Left kidney (tissue), 2 donors: ENCODE data around the gene PRM1. TPM values are rescaled to one million over a fixed set of nuclear protein-coding genes. Genes with fewer than 3 reads are reported as not detected.
"Not testable (repeated sequence)": the region's sequence is repeated elsewhere in the genome, so short reads cannot be mapped to it uniquely, and the experiment has no call there.

ENCODE experiments used
- DNase-seq: peaks from one replicate; pipeline ENCODE4 v3.0.0-alpha.2; 2013
- polyA plus RNA-seq: library from polyadenylated mRNA; unstranded; fragments of 120-200 nt; gene quantifications from one replicate; pipeline ENCODE4 v1.2.1, GENCODE V29; 2013; ENCODE audit not compliant: insufficient read length

The PRM1 gene
- polyA plus RNA-seq, 1 donor = not detected

- no peak for DNase-seq
Measured at GRCh38 chr16:11314309-11314894, 33.3 kb upstream of the PRM1 start.

- no peak for DNase-seq
Measured at GRCh38 chr16:11313493-11314308, 32.6 kb upstream of the PRM1 start.

- DNase-seq = no peak
Measured at GRCh38 chr16:11312718-11313492, 31.8 kb upstream of the PRM1 start.

DNA sequence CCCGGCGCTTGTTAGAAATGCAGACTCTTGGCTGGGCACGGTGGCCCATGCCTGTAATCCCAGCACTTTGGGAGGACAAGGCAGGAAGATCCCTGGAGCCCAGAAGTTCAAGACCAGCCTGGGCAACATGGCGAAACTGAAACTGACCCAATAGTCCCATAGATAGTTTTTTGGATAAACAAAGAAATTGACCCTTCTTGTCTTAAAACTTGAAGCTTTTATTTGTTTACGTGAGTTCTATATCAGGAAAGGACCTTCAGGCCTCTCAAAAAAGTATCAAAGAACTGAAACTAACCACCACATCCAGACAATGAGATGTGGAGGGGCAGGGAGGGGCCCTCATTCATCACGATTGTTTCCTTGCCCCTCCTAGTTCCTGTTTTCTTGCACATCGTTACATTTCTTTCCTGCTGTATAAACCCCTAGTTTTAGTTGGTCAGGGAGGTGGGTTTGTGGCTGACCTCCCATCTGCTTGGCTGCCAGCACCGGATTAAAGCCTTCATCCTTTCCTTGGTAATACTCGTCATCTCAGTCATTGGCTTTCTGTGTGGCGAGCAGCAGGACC, 29.9 kb upstream of the PRM1 start:
- no peak for DNase-seq

- no peak for DNase-seq
Measured at GRCh38 chr16:11310634-11310977, 29.5 kb upstream of the PRM1 start.

DNA sequence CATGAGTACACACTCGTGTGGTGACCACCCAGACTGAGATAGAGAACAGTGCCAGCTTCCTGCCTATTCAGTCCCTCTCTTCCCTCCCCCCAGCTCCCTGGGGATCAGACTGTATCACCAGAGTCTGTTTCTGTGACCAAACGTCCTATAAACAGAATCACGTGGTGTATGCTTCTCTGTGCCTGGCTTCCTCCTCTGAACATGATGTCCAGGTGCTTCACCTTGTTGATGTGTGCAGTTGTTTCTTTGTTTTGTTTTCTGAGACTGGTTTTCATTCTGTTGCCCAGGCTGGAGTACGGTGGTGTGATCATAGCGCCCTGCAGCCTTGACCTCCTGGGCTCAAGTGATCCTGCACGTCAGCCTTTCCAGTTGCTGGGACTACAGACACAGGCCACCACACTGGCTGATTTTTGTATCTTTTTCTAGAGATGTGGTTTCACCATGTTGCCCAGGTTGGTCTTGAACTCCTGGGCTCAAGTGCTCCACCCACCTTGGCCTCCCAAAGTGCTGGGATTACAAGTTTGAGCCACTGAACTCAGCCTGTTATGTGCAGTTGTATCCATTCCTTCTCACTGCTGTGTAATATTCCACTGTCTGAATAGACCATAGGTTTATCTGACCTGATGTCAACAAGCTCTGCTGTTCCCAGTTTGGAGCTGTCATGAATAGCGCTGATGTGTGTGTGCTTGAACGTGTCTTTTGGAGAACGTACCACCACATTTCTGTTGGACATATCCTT, 28.9 kb upstream of the PRM1 start:
- no peak for DNase-seq

GRCh38 chr16:11308493-11309283, 27.6 kb upstream of the PRM1 start:
- DNase-seq = no peak

DNA sequence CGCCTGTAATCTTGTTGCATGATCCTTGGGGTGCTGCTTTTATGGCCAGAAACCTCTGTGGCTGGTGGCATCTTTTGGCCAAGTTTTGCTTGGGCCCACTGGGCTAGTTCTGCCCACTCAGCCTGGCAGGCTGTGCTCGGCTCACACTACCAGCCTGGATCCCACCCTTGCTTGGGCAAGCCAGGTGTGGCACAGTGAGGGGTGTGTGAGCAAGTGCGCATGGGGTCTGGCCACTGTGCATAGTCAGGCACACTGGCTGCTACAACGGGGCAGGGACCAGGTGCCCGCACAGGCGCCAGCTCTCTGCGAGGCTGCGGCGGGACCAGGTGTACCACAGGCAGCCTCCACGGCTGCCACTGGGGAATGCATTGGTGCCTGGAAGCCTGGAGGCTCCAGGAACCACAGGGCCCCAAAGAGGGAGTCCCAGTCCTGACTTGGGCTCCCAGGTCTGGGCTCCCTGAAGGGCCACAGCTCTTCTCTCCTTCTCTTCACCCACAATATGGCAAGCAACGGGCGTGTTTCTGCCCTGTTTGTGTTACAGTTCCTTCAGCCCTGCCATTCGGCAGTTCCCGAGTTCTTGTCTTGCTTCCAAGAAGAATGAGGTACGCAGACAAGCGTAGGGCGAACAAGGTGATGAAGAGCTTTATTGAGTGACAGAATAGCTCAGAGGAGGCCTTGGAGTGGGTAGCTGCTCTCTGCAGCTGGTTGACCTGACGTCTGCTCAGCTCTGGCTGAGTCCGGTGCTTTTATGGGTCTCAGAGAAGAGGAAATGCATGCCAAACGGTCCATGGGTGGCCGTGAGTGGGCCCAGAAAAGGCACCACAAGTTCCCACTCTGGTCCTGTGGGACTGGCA, 26.7 kb upstream of the PRM1 start:
- DNase-seq = no peak

DNA sequence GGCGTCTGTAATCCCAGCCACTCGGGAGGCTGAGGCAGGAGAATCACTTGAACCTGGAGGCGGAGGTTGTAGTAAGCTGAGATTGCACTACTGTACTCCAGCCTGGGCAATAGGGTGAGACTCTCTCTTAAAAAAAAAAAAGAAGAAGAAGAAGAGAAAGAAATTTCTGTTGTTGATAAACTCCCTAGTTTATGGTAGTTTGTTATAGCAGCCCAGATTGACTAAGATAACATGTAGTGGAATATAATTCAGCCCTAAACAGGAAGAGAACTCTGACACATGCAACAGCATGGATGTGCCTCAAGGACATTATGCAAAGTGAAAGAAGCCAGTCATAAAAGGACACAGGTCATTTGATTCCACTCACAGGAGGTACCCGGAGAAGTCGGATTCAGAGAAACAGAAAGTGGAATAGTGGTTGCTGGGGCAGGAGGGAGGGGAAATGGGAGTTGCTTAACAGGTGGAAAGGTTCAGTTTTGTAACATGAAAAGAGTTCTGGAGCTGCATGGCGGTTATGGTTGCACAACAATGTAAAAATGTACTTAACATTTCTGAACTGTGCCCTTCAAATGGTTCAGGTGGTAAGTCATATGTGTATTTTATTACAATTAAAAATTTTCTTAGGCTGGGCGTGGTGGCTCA, 26.0 kb upstream of the PRM1 start:
- no peak for DNase-seq

DNA sequence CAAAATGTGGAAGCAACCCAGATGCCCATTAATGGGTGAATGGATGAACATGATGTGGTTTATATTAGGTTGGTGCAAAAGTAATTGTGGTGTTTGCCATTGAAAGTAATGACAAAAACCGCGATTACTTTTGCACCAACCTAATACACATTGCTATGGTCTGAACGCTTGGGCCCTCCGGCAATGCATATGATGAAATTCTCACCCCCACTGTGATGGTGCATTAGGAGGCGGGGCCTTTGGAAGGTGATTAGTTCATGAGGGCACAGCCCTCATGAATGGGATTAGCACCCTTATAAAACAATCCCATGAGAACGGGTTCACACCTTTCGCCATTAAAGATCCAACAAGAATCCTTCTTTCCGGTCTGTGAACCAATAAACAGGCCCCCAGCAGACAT, 25.3 kb upstream of the PRM1 start:
- DNase-seq = no peak

DNA sequence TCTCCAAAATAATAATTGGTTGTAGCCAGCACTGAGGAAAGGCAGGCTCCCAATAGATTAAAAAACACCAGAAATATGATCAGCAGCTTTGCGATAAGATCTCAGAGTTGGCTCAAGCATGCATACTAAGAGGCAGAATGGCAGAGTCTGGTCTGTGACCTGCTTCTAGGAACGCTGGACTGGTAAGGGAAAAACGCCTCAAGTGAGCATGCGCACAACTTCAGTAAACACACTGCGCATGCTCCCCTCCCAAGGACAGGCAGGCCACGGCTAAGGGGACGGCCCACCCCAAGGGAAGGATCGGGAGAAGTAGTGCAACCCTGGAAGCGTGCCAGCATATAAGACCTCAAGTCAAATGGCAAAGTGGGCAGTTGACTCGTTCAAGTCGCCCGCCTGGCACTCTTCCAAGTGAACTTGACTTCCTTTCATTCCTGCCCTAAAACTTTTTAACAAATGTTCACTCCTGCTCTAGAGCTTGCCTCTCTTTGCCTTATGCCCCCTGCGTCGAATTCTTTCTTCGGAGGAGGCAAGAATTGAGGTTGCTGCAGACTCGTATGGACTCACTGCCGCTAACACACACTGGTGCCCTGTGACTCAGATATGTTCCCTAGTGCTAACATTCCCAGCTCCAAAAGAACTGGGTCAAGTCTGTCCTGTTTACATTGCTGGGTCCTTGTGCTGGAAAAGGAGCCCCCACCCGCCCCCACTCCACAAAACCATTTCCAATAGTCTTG, 22.4 kb upstream of the PRM1 start:
- DNase-seq = peak; percentile 34

DNA sequence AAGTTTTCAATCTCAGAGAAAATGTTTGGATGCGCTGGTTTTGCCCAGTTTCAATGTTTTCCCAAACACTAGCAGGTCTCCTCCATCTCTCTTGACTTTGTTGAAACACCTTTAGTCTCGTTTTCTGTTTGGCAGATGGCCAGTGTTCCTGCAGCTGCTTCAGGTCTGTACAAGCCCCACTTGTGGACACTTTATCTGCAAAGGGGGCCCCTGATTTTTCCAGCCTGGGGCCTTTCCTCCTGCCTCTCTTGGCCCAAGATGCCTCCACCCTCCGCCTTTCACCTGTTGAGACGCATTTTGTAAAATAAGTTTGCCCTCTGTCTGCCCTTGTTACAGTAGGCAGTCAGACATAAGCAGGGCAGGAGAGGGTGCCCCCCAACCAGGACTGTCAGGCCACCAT, 21.8 kb upstream of the PRM1 start:
- DNase-seq = no peak

DNA sequence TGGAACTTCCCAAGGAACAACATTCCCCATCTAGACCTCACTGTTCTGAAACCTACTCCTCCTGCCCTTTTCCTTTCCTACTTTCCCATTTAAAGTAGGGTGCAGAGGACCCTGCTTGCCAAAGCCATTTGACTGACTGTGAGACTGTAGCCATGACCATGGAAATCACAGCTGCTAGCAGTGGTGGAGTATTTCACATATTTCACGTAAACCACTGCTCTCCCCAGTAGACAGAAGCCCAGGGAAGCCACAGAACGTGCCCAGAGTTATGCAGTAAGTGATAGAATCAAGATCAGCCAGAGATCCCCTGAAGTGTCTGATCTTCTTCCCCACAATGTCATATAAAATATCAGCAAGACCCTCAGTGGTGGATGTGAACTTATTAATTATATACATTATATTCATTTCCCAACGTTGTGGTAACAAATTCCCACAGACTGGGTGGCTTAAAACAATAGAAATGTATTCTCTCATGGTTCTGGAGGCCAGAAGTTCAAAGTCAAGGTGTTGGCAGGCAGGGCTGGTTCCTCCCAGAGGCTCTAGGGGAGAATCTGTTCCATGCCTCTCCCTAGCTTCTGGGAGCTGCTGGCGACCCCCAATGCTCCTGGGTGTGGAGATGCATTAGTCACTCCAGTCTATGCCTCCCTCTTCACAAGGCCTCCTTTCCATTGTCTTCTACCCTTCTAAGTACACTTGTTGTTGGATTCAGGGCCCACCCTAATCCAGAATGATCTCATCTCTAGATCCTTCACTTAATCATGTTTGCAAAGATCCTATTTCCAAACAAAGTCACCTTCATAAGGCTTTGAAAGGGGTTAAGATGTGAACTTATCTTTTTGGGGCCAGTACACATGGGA, 20.7 kb upstream of the PRM1 start:
- DNase-seq = no peak

GRCh38 chr16:11300560-11300892, 19.4 kb upstream of the PRM1 start:
- DNase-seq = no peak

DNA sequence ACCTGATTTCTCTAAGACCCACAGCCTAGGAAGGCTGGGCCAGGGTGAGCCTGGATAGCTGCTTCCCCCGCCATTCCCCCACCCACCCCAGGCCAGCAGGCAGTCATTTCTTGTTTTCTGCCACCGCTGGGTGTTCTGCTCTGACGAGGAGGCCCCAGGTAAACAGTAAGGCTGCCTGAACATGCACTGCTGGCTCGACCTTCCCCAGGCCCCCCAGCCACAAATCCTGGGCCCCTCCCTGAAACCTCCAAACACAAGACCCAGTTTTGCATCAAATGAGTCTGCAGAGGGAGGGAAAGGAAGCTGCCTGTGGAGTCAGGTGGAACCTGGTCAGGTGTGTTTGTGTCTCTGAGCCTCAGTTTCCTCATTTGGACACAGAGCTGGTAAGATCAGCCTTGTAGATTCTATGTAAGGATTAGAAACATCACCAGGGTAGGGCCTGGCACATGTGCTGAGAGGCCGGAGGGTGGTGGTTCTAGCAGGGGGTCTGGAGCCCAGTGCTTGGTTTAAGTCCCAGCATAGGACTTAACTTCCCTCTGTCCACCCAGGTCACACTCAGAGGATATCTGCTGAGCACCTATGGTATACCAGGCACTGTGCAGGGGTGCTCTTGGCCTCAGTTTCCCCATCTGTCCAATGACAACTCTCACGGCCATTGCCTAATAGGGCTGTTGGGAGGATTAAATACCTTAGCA, 18.9 kb upstream of the PRM1 start:
- DNase-seq = no peak

- not testable (repeated sequence) for DNase-seq
Measured at GRCh38 chr16:11298950-11299547, 17.9 kb upstream of the PRM1 start.
